ENCODE measurements around the gene NAA80. TPM values are rescaled to one million over a fixed set of nuclear protein-coding genes. Genes with fewer than 3 reads are reported as not detected.

Gene NAA80
- total RNA-seq, 4 donors from 2014 or later, result 12.4 to 19.4 (median 15.1) TPM

DNA sequence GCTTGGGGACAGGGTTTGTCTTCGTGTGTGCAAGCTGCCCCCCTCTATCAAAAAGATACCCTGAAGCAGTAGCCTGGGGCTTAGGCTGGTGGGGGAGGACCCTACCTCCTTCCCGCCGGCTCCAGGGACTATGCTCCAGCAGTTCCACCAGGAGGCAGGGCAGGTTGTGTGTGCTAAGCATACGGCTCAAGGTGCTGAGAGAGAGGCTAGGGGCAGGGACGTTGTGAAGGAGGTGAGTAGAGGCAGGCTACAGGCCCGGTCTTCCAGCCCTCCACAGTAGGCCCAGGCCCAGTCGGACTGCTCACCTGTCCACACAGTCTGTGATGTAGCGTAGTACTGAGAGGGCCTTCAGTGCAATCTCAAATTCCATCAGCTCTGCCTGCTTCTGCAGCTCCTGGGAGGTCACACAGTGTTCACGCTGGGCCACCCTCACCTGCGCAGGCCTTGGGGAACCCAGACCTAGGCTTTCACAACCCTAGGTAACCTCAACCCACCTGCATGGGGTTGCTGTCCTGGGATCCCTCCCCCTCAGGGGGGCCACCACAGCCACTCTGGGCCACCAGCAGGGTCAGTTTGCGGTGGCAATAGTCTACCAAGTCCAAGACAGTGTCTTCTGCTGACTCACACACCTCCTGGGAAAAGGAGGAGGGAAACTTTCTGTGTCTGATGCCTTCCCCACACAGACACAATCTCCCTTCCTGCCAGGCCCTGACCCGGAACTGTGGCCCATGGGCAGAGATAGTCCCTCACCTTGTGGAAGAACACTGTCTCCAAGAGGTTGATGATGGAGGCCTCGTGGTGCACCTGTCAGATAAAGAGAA is 43.8 kb upstream of the NAA80 start:
- intact Hi-C loops (cut with DNase I; ENCODE audit: low total_unique reads), result no loop called here
- WGBS, 2 donors, result 76 to 79% methylated on average over 12 to 13 of the region's 13 CpGs
- H3K4me3 ChIP-seq (ENCODE audit: low read depth, poor library complexity, severe bottlenecking), result no peak overlapping the region
- DNase-seq (ENCODE audit: low spot score in 2 of 2), result no peak
- no peak for TF ChIP-seq POLR2A (IDR thresholded peaks at IDR 0.05)
- TF ChIP-seq, protein P1, sequence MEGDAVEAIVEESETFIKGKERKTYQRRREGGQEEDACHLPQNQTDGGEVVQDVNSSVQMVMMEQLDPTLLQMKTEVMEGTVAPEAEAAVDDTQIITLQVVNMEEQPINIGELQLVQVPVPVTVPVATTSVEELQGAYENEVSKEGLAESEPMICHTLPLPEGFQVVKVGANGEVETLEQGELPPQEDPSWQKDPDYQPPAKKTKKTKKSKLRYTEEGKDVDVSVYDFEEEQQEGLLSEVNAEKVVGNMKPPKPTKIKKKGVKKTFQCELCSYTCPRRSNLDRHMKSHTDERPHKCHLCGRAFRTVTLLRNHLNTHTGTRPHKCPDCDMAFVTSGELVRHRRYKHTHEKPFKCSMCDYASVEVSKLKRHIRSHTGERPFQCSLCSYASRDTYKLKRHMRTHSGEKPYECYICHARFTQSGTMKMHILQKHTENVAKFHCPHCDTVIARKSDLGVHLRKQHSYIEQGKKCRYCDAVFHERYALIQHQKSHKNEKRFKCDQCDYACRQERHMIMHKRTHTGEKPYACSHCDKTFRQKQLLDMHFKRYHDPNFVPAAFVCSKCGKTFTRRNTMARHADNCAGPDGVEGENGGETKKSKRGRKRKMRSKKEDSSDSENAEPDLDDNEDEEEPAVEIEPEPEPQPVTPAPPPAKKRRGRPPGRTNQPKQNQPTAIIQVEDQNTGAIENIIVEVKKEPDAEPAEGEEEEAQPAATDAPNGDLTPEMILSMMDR (IDR thresholded peaks at IDR 0.05), result no peak

DNA sequence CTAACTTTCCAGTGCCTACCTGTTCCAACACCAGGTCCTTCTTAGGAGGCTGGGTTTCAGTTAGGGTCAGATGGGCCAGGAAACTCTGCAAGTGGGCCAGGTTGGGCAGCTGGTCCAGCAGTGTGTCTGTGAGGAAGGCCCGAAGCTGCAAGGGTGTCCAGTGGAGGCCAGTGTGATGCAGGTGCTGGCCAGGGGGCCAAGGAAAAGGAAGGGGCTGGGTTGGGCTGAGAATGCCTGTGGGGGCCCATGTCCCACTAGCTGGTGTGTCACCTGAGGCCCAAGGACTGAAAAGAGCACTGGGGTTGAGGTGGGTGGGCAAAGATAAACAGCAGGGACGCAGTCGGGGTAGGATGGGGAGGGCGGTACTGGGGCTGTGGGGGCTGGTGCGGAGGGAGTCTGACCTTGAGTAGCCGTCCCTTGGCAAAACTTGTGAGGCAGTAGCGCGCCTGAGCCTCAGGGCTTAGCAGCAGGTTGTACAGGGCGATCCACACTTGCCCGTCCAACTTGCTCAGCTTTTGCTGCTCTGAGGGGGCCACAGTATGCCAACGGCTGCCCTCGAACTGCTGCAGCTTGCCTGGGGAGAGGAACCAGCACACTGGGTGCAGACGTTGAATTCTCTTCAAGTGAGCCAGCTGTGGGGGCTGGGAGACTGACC is 42.9 kb upstream of the NAA80 start:
- 74 to 79% methylated on average over 13 of the region's 13 CpGs for WGBS, 2 donors
- intact Hi-C loops (cut with DNase I; ENCODE audit: low total_unique reads), result no loop called here

DNA sequence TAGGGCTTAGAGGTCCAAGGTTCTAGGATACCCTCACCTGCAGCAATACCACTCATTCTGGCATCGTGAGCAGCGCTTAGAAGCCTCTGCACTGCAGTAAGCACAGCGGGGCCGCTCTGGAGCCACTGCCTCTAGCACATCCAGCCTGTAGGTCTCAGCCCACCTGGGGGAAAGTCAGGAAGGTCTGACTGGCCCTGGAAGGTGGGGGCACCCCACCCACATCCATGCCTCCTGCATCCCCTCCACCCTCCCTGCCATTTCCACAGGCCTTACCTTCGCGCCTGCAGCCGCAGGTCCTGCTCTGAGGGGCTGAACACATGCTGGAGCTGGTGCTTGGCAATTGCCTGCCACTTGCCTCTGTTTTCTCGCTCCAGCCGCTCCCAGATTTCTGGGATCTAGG is 42.3 kb upstream of the NAA80 start:
- H3K4me3 ChIP-seq (ENCODE audit: low read depth, poor library complexity, severe bottlenecking), result no peak overlapping the region
- 75 to 91% methylated on average over 9 of the region's 9 CpGs for WGBS, 2 donors
- TF ChIP-seq POLR2A (IDR thresholded peaks at IDR 0.05), result no peak
- TF ChIP-seq, protein P1 (IDR thresholded peaks at IDR 0.05), result no peak
- no peak for DNase-seq (ENCODE audit: low spot score in 2 of 2)
- intact Hi-C loops (cut with DNase I; ENCODE audit: low total_unique reads), result no loop called here

More for the DNA sequence above, 42.9 kb upstream of the NAA80 start:
- no peak for TF ChIP-seq POLR2A (IDR thresholded peaks at IDR 0.05)
- TF ChIP-seq, protein P1 (IDR thresholded peaks at IDR 0.05), result no peak
- DNase-seq (ENCODE audit: low spot score in 2 of 2), result no peak
- H3K4me3 ChIP-seq (ENCODE audit: low read depth, poor library complexity, severe bottlenecking), result no peak overlapping the region

DNA sequence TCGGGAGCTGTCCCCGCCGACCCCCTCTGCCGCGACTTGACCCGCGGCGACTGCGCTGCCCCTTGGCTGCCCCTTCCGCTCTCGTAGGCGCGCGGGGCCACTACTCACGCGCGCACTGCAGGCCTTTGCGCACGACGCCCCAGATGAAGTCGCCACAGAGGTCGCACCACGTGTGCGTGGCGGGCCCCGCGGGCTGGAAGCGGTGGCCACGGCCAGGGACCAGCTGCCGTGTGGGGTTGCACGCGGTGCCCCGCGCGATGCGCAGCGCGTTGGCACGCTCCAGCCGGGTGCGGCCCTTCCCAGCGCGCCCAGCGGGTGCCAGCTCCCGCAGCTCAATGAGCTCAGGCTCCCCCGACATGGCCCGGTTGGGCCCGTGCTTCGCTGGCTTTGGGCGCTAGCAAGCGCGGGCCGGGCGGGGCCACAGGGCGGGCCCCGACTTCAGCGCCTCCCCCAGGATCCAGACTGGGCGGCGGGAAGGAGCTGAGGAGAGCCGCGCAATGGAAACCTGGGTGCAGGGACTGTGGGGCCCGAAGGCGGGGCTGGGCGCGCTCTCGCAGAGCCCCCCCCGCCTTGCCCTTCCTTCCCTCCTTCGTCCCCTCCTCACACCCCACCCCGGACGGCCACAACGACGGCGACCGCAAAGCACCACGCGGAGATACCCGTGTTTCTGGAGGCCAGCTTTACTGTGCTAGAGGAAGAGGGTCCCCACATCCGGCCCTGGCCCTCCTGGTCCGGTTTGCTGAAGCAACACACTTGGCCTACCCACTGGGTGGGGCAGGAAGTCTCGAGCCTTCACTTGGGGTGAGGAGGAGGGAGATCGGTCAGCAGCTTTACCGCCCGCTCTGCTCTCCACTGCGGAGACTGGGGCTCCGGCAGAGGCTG is 41.5 kb upstream of the NAA80 start, which contains the start of gene RASSF1:
Gene RASSF1 (minus strand): TSS at position 389 of the 882 bp plus-strand sequence. CDS start 31 bp downstream, at position 358.
- peak within 1 kb of the TSS; percentile 26 for H3K4me3 ChIP-seq (ENCODE audit: low read depth, poor library complexity, severe bottlenecking)
- 4 to 6% methylated on average over 34 to 50 of the region's 85 CpGs for WGBS, 2 donors
- peak in 1 of 2 donors; percentile 16 for TF ChIP-seq POLR2A (IDR thresholded peaks at IDR 0.05)
- TF ChIP-seq, protein P1 (IDR thresholded peaks at IDR 0.05), result no peak
- DNase-seq (ENCODE audit: low spot score in 2 of 2), result peak; percentile 81 to 96
- intact Hi-C loops (cut with DNase I; ENCODE audit: low total_unique reads), result no loop called here

DNA sequence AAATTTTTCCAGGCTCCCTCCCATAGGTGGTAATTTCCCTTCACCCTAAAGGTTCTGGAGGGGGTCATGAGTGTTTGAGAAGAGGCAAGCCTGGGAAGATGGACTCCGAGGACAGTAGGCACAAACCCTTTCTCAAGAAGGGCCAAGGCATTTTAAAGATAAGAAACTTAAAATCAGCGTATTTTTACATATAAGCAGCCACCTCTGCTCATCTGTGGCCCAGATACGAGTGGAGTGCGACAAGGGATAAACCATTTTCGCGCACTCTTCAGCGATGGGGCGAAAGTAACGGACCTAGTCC is 40.9 kb upstream of the NAA80 start:
- intact Hi-C loops (cut with DNase I; ENCODE audit: low total_unique reads), result no loop called here
- 6 to 8% methylated on average over 5 to 9 of the region's 9 CpGs for WGBS, 2 donors
- DNase-seq (ENCODE audit: low spot score in 2 of 2), result no peak

More for the DNA sequence above, 40.9 kb upstream of the NAA80 start:
- no peak for TF ChIP-seq POLR2A (IDR thresholded peaks at IDR 0.05)
- TF ChIP-seq, protein P1 (IDR thresholded peaks at IDR 0.05), result no peak
- H3K4me3 ChIP-seq (ENCODE audit: low read depth, poor library complexity, severe bottlenecking), result peak overlapping the region; percentile 26

All from lower leg skin (tissue), 4 donors.